Measurements from ENCODE around the gene FAIM2. TPM values are rescaled to one million over a fixed set of nuclear protein-coding genes. Genes with fewer than 3 reads are reported as not detected.
"Not testable (repeated sequence)": the region's sequence is repeated elsewhere in the genome, so short reads cannot be mapped to it uniquely, and the experiment has no call there.

The FAIM2 gene
- total RNA-seq, 1 donor from 2014 or later = 0.18 TPM

DNA sequence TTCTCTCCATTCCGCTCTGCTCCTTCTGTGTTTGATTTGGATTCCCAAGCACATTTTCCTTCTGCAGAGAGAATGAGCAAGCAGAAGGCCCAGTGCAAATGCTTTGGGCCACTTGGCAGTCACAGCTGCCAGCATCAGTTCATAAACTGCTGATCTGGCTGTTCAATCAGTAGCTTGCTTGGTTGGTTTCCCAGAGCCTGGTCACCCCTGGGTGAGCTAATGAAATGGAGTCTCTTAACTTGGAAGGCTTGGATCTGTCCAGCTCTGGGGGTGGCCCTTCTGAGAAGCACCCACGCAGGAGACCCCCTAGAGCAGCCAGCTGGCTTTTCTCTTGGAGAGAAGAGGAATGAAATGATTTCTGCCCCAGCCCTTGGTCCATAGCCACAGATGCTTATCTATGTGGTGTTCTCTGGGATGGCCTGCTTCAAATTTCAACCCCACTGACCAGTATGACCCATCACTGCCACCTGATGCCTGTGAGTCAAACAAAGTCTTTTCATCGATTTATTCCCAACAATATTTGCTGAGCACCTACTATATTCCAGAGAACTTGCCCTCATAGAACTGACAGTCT lies 30.3 kb downstream of the FAIM2 start:
- Histone ChIP-seq H3K36me3 (ENCODE audit: insufficient read depth, low read length) (no peaks in the 10 kb centered on the region), H2AFZ (ENCODE audit: low read depth, low read length) (no peak overlapping the region), H3K27ac (ENCODE audit: low read depth, low read length) (no peak overlapping the region), H3K4me2 (ENCODE audit: low read length) (no peak overlapping the region), H3K9me3 (ENCODE audit: insufficient read depth, low read depth, low read length) (no peaks in the 10 kb centered on the region), H3K4me1 (ENCODE audit: insufficient read depth, low read length) (peaks cover 15% of the 10 kb centered on the region), H3K79me2 (ENCODE audit: insufficient read depth, low read length) (no peaks in the 10 kb centered on the region), H3K27me3 (ENCODE audit: insufficient read depth, low read length) (peaks cover 4% of the 10 kb centered on the region), H3K4me3 (ENCODE audit: insufficient read depth, low read depth, low read length) (no peak overlapping the region), H4K20me1 (ENCODE audit: insufficient read depth, low read length) (no peaks in the 10 kb centered on the region), H3K9ac (ENCODE audit: low read length) (no peak overlapping the region)
- Mint-ChIP-seq H3K4me3 (ENCODE audit: unreplicated experiment) (no peak overlapping the region), H3K9me3 (ENCODE audit: unreplicated experiment) (peaks cover 2% of the 10 kb centered on the region), H3K36me3 (ENCODE audit: low read depth, unreplicated experiment) (no peaks in the 10 kb centered on the region), H3K4me1 (ENCODE audit: low read depth, unreplicated experiment) (peaks cover 8% of the 10 kb centered on the region), H3K27me3 (ENCODE audit: low read depth, unreplicated experiment) (peaks cover 42% of the 10 kb centered on the region), H3K27ac (ENCODE audit: unreplicated experiment) (no peak overlapping the region)
- no peak for FAIRE-seq
- no peak for TF ChIP-seq EZH2 (IDR thresholded peaks at IDR 0.05; ENCODE audit: insufficient read depth, low read length)
- TF ChIP-seq, protein P1, sequence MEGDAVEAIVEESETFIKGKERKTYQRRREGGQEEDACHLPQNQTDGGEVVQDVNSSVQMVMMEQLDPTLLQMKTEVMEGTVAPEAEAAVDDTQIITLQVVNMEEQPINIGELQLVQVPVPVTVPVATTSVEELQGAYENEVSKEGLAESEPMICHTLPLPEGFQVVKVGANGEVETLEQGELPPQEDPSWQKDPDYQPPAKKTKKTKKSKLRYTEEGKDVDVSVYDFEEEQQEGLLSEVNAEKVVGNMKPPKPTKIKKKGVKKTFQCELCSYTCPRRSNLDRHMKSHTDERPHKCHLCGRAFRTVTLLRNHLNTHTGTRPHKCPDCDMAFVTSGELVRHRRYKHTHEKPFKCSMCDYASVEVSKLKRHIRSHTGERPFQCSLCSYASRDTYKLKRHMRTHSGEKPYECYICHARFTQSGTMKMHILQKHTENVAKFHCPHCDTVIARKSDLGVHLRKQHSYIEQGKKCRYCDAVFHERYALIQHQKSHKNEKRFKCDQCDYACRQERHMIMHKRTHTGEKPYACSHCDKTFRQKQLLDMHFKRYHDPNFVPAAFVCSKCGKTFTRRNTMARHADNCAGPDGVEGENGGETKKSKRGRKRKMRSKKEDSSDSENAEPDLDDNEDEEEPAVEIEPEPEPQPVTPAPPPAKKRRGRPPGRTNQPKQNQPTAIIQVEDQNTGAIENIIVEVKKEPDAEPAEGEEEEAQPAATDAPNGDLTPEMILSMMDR (IDR thresholded peaks at IDR 0.05; ENCODE audit: insufficient read depth, low read depth, low read length) = no peak
- peak; percentile 64 for DNase-seq (ENCODE audit: low read depth)

DNA sequence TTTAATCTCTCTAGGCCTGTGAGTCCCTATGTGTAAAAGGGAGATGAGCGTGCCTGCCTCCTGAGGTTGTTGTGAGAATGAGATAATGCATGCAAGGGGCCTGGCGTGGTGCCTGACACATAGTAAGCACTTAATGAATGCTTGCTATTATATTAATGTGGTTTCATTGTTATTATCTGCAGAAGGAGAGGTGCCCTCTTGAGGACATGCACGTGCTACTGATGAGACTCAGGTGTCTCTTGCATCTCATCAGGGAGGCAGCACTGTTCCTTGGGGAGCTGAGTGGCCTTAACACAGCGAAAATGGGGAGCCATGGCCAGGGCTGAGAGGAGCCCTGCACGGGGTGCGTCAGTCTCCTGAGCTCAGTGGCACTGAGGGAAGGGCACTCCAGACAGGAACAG lies 30.9 kb downstream of the FAIM2 start:
- Histone ChIP-seq H3K4me2 (ENCODE audit: low read length) (no peak overlapping the region), H3K9ac (ENCODE audit: low read length) (no peak overlapping the region), H3K27ac (ENCODE audit: low read depth, low read length) (no peak overlapping the region), H3K4me1 (ENCODE audit: insufficient read depth, low read length) (peaks cover 16% of the 10 kb centered on the region), H3K36me3 (ENCODE audit: insufficient read depth, low read length) (no peaks in the 10 kb centered on the region), H2AFZ (ENCODE audit: low read depth, low read length) (no peak overlapping the region), H3K79me2 (ENCODE audit: insufficient read depth, low read length) (no peaks in the 10 kb centered on the region), H4K20me1 (ENCODE audit: insufficient read depth, low read length) (no peaks in the 10 kb centered on the region), H3K9me3 (ENCODE audit: insufficient read depth, low read depth, low read length) (no peaks in the 10 kb centered on the region), H3K4me3 (ENCODE audit: insufficient read depth, low read depth, low read length) (no peak overlapping the region), H3K27me3 (ENCODE audit: insufficient read depth, low read length) (peaks cover 4% of the 10 kb centered on the region)
- Mint-ChIP-seq H3K27me3 (ENCODE audit: low read depth, unreplicated experiment) (peaks cover 43% of the 10 kb centered on the region), H3K4me3 (ENCODE audit: unreplicated experiment) (no peak overlapping the region), H3K36me3 (ENCODE audit: low read depth, unreplicated experiment) (no peaks in the 10 kb centered on the region), H3K4me1 (ENCODE audit: low read depth, unreplicated experiment) (peaks cover 12% of the 10 kb centered on the region), H3K9me3 (ENCODE audit: unreplicated experiment) (peaks cover 2% of the 10 kb centered on the region), H3K27ac (ENCODE audit: unreplicated experiment) (no peak overlapping the region)
- no peak for TF ChIP-seq EZH2 (IDR thresholded peaks at IDR 0.05; ENCODE audit: insufficient read depth, low read length)
- TF ChIP-seq, protein P1 (IDR thresholded peaks at IDR 0.05; ENCODE audit: insufficient read depth, low read depth, low read length) = no peak
- DNase-seq (ENCODE audit: low read depth) (peak; percentile 49), FAIRE-seq (no peak)

DNA sequence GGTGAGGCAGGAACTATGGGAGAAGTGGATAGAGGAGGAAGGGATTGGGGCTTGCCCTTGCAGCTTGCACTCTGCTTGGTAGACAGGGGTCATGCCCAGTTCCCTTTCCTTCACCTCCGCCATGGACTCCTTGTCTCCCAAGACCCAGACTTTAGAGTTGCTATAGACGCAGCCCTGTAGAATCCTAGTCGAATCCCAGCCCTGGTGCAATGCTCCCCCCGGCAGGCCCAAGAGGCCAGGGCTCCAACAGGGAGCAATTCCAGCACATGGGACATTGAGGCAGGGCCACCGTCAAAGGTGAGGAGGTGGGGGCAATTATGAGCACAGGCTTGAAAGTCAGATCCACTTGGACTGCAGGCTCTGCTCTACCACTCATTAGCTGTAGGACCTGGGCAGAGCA lies 31.3 kb downstream of the FAIM2 start:
- Mint-ChIP-seq H3K4me1 (ENCODE audit: low read depth, unreplicated experiment) (peaks cover 14% of the 10 kb centered on the region), H3K9me3 (ENCODE audit: unreplicated experiment) (peaks cover 2% of the 10 kb centered on the region), H3K4me3 (ENCODE audit: unreplicated experiment) (no peak overlapping the region), H3K36me3 (ENCODE audit: low read depth, unreplicated experiment) (no peaks in the 10 kb centered on the region), H3K27ac (ENCODE audit: unreplicated experiment) (no peak overlapping the region), H3K27me3 (ENCODE audit: low read depth, unreplicated experiment) (peaks cover 44% of the 10 kb centered on the region)
- H3K4me1 ChIP-seq (ENCODE audit: insufficient read depth, low read length) = peaks cover 16% of the 10 kb centered on the region
- DNase-seq (ENCODE audit: low read depth) = no peak
- H3K79me2 ChIP-seq (ENCODE audit: insufficient read depth, low read length) = no peaks in the 10 kb centered on the region
- H3K36me3 ChIP-seq (ENCODE audit: insufficient read depth, low read length) = no peaks in the 10 kb centered on the region
- no peak overlapping the region for H3K9ac ChIP-seq (ENCODE audit: low read length)
- peaks cover 4% of the 10 kb centered on the region for H3K27me3 ChIP-seq (ENCODE audit: insufficient read depth, low read length)
- no peak overlapping the region for H3K27ac ChIP-seq (ENCODE audit: low read depth, low read length)
- TF ChIP-seq, protein P1 (IDR thresholded peaks at IDR 0.05; ENCODE audit: insufficient read depth, low read depth, low read length) = no peak
- no peak for TF ChIP-seq EZH2 (IDR thresholded peaks at IDR 0.05; ENCODE audit: insufficient read depth, low read length)
- FAIRE-seq = no peak
- H3K4me3 ChIP-seq (ENCODE audit: insufficient read depth, low read depth, low read length) = no peak overlapping the region
- H3K4me2 ChIP-seq (ENCODE audit: low read length) = no peak overlapping the region
- H2AFZ ChIP-seq (ENCODE audit: low read depth, low read length) = no peak overlapping the region
- H4K20me1 ChIP-seq (ENCODE audit: insufficient read depth, low read length) = no peaks in the 10 kb centered on the region
- no peaks in the 10 kb centered on the region for H3K9me3 ChIP-seq (ENCODE audit: insufficient read depth, low read depth, low read length)

DNA sequence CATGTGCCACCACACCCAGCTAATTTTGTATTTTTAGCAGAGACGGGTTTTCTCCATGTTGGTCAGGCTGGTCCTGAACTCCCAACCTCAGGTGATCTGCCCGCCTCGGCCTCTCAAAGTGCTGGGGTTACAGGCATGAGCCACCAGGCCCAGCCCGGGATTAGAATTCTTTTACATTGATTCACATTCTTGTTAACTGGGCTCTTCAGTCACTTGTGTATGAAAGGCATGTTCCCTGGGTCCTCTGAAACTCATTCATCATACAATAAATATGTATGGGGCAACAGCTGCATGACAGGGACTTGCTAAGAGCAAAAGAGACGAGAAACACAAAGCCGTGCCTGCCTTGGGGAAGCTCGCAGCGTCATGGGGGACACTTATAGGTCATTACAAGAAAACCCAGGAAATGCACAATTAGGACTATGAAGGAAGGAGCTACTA lies 31.9 kb downstream of the FAIM2 start:
- not testable (repeated sequence) for H3K27ac ChIP-seq (ENCODE audit: low read depth, low read length); DNase-seq (ENCODE audit: low read depth); H3K4me3 ChIP-seq (ENCODE audit: insufficient read depth, low read depth, low read length); H3K9ac ChIP-seq (ENCODE audit: low read length); H3K4me2 ChIP-seq (ENCODE audit: low read length); H3K4me3 Mint-ChIP-seq (ENCODE audit: unreplicated experiment); H3K9me3 ChIP-seq (ENCODE audit: insufficient read depth, low read depth, low read length); H3K36me3 Mint-ChIP-seq (ENCODE audit: low read depth, unreplicated experiment); H4K20me1 ChIP-seq (ENCODE audit: insufficient read depth, low read length); H3K27me3 ChIP-seq (ENCODE audit: insufficient read depth, low read length); H3K36me3 ChIP-seq (ENCODE audit: insufficient read depth, low read length); H3K27ac Mint-ChIP-seq (ENCODE audit: unreplicated experiment); H2AFZ ChIP-seq (ENCODE audit: low read depth, low read length); H3K79me2 ChIP-seq (ENCODE audit: insufficient read depth, low read length); FAIRE-seq; H3K9me3 Mint-ChIP-seq (ENCODE audit: unreplicated experiment)
- peaks cover 14% of the 10 kb centered on the region for H3K4me1 Mint-ChIP-seq (ENCODE audit: low read depth, unreplicated experiment)
- peaks cover 46% of the 10 kb centered on the region for H3K27me3 Mint-ChIP-seq (ENCODE audit: low read depth, unreplicated experiment)
- peaks cover 16% of the 10 kb centered on the region for H3K4me1 ChIP-seq (ENCODE audit: insufficient read depth, low read length)
